ENCODE data around the gene BATF2.
A peak's percentile ranks its signal among the peaks of the same experiment; 100 is the strongest.
"Not testable (repeated sequence)": the region's sequence is repeated elsewhere in the genome, so short reads cannot be mapped to it uniquely, and the experiment has no call there.

Gene BATF2

DNA sequence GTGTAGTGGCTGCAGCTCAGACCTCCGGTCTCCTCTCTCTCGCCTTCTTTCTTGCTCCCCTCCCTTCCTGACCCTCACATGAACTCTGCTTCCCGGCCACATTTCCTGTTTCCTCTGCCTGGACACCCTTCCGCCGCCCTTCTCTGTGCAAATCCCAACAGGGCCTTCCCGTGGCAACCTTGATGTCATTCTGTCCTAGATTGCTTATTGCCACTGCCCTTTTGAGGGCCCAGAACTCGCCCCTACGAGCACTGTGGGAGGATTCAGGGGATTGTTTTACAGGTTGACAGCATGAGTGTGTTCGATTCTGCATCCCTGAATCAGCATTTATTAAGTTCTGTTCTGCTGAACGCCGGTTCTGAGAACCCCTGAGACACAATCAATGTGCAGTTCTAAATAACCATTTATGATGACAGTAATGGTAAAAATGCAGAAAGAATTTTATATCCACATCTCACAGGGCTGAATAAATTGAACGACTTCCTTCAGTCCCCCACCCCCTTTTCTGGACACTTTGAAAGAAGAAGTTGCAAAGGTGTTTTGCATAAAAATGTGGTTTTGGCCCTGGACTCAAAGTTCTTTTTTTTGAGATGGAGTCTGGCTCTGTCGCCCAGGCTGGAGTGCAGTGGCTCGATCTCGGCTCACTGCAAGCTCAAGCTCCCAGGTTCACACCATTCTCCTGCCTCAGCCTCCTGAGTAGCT, 6.4 kb downstream of the BATF2 start:
- H3K4me3 Mint-ChIP-seq = peak overlapping the region; percentile 68

DNA sequence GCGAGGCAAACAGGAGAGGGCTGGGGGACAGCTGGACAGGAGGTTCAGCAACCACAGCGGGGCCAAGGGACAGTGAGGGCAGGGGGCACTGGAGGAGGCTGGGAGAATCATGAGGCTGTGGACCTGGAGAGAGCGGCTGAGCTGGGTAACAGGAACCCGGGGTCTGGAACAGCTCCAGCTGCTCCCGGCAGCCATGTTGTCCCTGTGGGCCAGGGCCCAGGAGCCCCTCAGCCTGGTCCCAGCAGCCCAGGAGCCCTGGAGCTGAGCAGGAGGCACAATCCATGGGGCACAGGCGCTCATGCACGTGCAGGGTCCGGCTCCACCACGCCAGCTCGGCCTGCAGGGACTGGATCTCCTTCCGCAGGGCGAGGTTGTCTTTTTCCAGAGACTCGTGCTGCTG, 7.4 kb downstream of the BATF2 start:
- peak overlapping the region; percentile 52 for H3K4me3 Mint-ChIP-seq
- H3K9me3 Mint-ChIP-seq = peaks cover 4% of the 10 kb centered on the region
- H3K4me1 Mint-ChIP-seq = peaks cover 44% of the 10 kb centered on the region
- TF ChIP-seq, protein P1, sequence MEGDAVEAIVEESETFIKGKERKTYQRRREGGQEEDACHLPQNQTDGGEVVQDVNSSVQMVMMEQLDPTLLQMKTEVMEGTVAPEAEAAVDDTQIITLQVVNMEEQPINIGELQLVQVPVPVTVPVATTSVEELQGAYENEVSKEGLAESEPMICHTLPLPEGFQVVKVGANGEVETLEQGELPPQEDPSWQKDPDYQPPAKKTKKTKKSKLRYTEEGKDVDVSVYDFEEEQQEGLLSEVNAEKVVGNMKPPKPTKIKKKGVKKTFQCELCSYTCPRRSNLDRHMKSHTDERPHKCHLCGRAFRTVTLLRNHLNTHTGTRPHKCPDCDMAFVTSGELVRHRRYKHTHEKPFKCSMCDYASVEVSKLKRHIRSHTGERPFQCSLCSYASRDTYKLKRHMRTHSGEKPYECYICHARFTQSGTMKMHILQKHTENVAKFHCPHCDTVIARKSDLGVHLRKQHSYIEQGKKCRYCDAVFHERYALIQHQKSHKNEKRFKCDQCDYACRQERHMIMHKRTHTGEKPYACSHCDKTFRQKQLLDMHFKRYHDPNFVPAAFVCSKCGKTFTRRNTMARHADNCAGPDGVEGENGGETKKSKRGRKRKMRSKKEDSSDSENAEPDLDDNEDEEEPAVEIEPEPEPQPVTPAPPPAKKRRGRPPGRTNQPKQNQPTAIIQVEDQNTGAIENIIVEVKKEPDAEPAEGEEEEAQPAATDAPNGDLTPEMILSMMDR (IDR thresholded peaks at IDR 0.05) = no peak
- peaks cover 36% of the 10 kb centered on the region for H3K27me3 Mint-ChIP-seq (ENCODE audit: low read depth, poor library complexity)
- no peak overlapping the region for H3K27ac Mint-ChIP-seq
- no peak for DNase-seq
- H3K36me3 Mint-ChIP-seq (ENCODE audit: low read depth) = peaks cover 3% of the 10 kb centered on the region

More for the DNA sequence above, 6.4 kb downstream of the BATF2 start:
- H3K9me3 Mint-ChIP-seq = peaks cover 4% of the 10 kb centered on the region
- peak; percentile 29 for DNase-seq
- H3K36me3 Mint-ChIP-seq (ENCODE audit: low read depth) = peaks cover 3% of the 10 kb centered on the region
- TF ChIP-seq, protein P1 (IDR thresholded peaks at IDR 0.05) = no peak
- peaks cover 44% of the 10 kb centered on the region for H3K4me1 Mint-ChIP-seq
- H3K27me3 Mint-ChIP-seq (ENCODE audit: low read depth, poor library complexity) = peaks cover 27% of the 10 kb centered on the region
- H3K27ac Mint-ChIP-seq = peak overlapping the region; percentile 66

DNA sequence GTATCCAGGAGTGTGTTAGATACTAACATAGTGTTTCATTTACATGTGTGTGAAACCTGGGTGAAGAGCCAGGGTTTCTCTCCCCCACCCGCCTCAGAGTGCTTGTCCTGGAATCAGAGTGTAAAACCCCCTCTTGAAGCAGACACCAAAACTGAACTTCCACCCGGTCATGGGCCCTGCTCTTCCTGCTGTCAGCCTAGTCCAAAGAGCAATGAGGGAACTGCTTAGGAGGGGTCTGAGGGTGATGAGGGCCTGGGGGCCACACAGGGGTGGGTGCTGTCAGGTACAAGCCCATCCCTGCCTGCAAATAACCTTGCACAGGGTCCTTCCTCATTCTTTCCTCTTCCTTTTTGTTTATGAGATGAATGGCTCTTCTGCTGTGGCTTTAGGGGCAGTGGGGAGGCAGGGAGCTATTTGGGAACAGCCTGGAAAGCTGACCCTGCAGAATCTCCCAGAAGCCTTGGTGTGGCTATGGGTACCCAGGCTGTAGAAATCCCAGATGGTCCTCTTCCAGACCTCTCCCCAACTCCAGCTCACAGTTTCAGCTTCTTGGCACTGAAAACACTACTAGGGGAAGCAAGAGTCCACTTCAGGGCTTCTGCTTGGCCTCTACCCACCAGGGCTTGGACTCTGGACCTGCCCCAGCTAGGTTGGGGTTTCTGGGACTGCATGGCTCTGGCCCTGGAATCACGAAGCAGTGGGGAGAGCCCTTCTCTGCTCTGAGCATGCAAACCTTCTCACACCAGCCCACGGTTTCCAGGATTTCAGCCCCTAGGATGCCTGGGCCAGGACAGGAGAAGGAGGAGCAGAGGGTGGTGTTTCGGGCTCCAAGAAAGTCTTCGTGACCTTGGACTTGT, 8.5 kb downstream of the BATF2 start:
- H3K27ac Mint-ChIP-seq = no peak overlapping the region
- no peak overlapping the region for H3K4me3 Mint-ChIP-seq
- peaks cover 44% of the 10 kb centered on the region for H3K4me1 Mint-ChIP-seq
- no peak for DNase-seq
- peaks cover 4% of the 10 kb centered on the region for H3K9me3 Mint-ChIP-seq
- TF ChIP-seq, protein P1 (IDR thresholded peaks at IDR 0.05) = no peak
- H3K27me3 Mint-ChIP-seq (ENCODE audit: low read depth, poor library complexity) = peaks cover 35% of the 10 kb centered on the region
- H3K36me3 Mint-ChIP-seq (ENCODE audit: low read depth) = peaks cover 3% of the 10 kb centered on the region

DNA sequence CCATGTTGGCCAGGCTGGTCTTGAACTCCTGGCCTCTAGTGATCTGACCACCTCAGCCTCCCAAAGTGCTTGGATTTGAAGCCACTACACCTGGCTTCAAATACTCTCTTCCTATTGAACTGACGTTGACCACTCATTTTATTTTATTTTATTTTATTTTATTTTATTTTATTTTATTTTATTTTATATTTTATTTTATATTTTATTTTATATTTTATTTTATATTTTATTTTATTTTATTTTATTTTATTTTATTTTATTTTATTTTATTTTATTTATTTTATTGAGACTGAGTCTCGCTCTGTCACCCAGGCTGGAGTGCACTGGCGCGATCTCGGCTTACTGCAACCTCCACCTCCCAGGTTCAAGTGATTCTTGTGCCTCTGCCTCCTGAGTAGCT, 13.4 kb downstream of the BATF2 start:
- H3K4me3 Mint-ChIP-seq; DNase-seq; H3K27ac Mint-ChIP-seq; H3K9me3 Mint-ChIP-seq; H3K4me1 Mint-ChIP-seq; H3K36me3 Mint-ChIP-seq (ENCODE audit: low read depth): not testable (repeated sequence)
- peaks cover 47% of the 10 kb centered on the region for H3K27me3 Mint-ChIP-seq (ENCODE audit: low read depth, poor library complexity)

DNA sequence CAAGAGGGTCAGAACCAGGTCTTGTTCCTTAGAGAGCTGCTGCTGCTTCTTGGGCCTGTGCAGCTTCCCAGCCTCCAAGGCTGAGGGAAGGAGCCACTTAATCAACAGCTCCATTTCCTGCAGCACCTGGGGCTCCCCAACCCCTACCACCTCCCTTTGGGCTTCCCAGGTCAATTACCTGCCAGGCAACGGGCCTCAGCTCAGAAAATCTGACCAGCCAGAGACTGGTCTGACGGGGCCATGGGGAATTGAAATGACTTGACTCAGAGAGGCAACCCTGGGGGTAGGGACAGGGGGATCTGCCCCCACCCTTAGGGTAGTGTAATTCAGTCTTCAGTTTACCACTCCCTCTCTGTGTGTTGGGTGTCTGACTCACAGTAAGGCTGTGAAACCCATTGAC, 20.1 kb downstream of the BATF2 start:
- no peak overlapping the region for H3K27ac Mint-ChIP-seq
- DNase-seq = no peak
- TF ChIP-seq, protein P1 (IDR thresholded peaks at IDR 0.05) = no peak

DNA sequence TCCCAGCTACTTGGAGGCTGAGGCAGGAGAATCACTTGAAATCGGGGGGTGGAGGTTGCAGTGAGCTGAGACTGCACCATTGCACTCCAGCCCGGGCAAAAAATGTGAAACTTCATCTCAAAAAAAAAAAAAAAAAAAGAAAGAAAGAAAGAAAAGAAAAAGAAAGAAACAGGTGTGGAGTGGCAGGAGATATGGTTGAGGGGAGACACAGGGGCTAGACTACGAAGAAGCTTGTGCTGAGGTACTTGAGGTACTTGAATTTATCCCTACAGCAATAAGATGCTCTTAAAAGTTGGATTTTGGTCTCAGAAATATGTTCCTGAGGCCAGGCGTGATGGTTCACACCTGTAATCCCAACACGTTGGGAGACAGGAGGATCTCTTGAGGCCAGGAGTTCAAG, 22.6 kb downstream of the BATF2 start:
- Mint-ChIP-seq H3K9me3 (peaks cover 4% of the 10 kb centered on the region), H3K4me3 (no peak overlapping the region), H3K36me3 (ENCODE audit: low read depth) (no peaks in the 10 kb centered on the region), H3K27ac (no peak overlapping the region), H3K27me3 (ENCODE audit: low read depth, poor library complexity) (peaks cover 6% of the 10 kb centered on the region), H3K4me1 (peaks cover 19% of the 10 kb centered on the region)
- no peak for DNase-seq
- TF ChIP-seq, protein P1 (IDR thresholded peaks at IDR 0.05) = no peak

More for the DNA sequence above, 20.1 kb downstream of the BATF2 start:
- H3K4me1 Mint-ChIP-seq = peaks cover 13% of the 10 kb centered on the region
- no peak overlapping the region for H3K4me3 Mint-ChIP-seq
- no peaks in the 10 kb centered on the region for H3K9me3 Mint-ChIP-seq
- peaks cover 22% of the 10 kb centered on the region for H3K27me3 Mint-ChIP-seq (ENCODE audit: low read depth, poor library complexity)
- no peaks in the 10 kb centered on the region for H3K36me3 Mint-ChIP-seq (ENCODE audit: low read depth)

All from nephron progenitor cell (in vitro differentiated cells).